ENCODE data around the gene PSME1. TPM values are rescaled to one million over a fixed set of nuclear protein-coding genes. Genes with fewer than 3 reads are reported as not detected.
A peak's percentile ranks its signal among the peaks of the same experiment; 100 is the strongest.

The PSME1 gene
- total RNA-seq, 2 donors from 2014 or later = 78.4 to 93.7 TPM

DNA sequence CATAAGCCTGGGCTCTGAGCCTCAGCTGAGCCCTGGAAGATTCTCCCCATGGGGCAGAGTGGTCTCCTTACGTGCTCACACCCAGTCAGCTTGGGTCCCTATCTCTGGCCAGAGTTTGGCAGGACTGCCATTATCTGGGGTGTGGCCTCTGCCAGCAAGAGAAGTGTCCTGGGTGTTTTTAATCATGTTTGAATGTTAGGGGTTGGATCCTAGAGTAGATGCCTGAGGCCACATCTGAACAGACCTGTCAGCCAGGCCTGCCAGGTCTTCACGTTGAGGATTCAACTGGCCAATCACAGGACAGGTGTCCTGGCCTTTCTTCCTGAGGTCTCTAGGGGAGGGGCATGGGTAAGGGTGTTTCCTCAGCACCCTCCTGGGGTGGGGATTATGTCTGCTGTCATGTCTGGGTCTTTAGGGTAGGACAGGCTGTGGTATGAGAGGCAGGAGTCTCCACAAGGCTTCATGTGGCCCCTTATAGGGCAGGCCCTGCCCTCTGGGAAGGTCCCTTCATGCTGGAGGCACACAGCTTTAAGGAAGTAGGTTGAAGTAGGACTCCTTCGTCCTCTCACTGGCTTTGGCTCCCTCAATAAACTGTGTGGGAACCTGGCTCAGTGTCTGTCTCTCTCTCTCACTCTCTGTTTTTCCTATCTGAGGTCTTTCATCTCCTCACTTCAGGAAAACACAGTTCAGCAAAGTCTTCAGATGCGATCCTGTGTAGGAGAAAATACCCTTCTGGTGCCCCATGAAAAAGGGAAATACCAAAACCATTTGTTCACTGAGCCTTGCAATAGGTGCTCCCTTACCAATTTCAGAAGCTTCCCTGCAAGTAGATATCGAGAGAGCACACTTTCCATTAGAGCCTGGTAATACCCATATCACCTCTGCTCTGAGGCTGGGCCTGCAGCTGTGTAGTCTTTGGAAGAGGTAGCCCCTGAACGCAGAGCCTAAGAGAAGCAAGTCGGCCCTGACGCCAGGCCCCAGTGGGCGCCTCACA, 12.3 kb upstream of the PSME1 start:
- Histone ChIP-seq H3K27ac (no peak overlapping the region), H3K4me3 (no peak overlapping the region), H3K27me3 (no peaks in the 10 kb centered on the region), H3K4me1 (no peaks in the 10 kb centered on the region), H3K36me3 (replicated peaks in 1 of 2; ENCODE audit: insufficient read depth in 1 of 2, low read depth in 2 of 2) (peaks cover 24 to 37% of the 10 kb centered on the region in 2 donors), H3K9me3 (no peaks in the 10 kb centered on the region)
- intact Hi-C loops (cut with DNase I) = no loop called here
- TF ChIP-seq CTCF (IDR thresholded peaks at IDR 0.05) (no peak), POLR2A (IDR thresholded peaks at IDR 0.05) (no peak)
- WGBS, 2 donors = 81% methylated on average over 7 to 9 of the region's 9 CpGs
- DNase-seq (no peak), ATAC-seq (no peak)

DNA sequence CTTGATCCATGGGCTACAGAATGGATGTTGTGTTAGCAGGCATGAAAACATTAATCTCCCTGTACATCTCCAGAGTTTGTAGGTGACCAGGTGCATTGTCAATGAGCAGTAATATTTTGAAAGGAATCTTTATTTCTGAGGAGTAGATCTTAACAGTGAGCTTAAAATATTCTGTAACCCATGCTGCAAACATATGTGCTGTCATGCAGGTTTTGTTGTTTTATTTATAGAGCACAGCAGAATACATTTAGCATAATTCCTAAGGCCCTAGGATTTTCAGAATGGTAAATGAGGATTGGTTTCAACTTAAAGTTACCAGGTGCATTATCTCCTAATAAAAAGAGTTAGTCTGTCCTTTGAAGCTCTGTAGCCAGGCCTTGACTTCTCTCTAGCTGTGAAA, 9.1 kb upstream of the PSME1 start:
- no peak overlapping the region for H3K4me3 ChIP-seq
- no peaks in the 10 kb centered on the region for H3K27me3 ChIP-seq
- TF ChIP-seq CTCF (IDR thresholded peaks at IDR 0.05) (no peak), POLR2A (IDR thresholded peaks at IDR 0.05) (no peak)
- H3K4me1 ChIP-seq = peaks cover 19% of the 10 kb centered on the region
- intact Hi-C loops (cut with DNase I) = no loop called here
- no peak overlapping the region for H3K27ac ChIP-seq
- DNase-seq (no peak), ATAC-seq (no peak)
- H3K9me3 ChIP-seq = no peaks in the 10 kb centered on the region
- peaks cover 0 to 13% of the 10 kb centered on the region in 2 donors for H3K36me3 ChIP-seq (replicated peaks in 1 of 2; ENCODE audit: insufficient read depth in 1 of 2, low read depth in 2 of 2)

- Histone ChIP-seq H3K36me3 (replicated peaks in 1 of 2; ENCODE audit: insufficient read depth in 1 of 2, low read depth in 2 of 2) (peaks cover 0 to 11% of the 10 kb centered on the region in 2 donors), H3K4me1 (peaks cover 26% of the 10 kb centered on the region), H3K9me3 (no peaks in the 10 kb centered on the region), H3K4me3 (no peak overlapping the region), H3K27me3 (no peaks in the 10 kb centered on the region), H3K27ac (no peak overlapping the region)
- TF ChIP-seq POLR2A (IDR thresholded peaks at IDR 0.05) (no peak), CTCF (IDR thresholded peaks at IDR 0.05) (no peak)
- DNase-seq (no peak), ATAC-seq (no peak)
- intact Hi-C loops (cut with DNase I) = no loop called here
- 92 to 96% methylated on average over 2 of the region's 2 CpGs for WGBS, 2 donors
These were observed 8.3 kb upstream of the PSME1 start for GRCh38 chr14:24127673-24128072.

DNA sequence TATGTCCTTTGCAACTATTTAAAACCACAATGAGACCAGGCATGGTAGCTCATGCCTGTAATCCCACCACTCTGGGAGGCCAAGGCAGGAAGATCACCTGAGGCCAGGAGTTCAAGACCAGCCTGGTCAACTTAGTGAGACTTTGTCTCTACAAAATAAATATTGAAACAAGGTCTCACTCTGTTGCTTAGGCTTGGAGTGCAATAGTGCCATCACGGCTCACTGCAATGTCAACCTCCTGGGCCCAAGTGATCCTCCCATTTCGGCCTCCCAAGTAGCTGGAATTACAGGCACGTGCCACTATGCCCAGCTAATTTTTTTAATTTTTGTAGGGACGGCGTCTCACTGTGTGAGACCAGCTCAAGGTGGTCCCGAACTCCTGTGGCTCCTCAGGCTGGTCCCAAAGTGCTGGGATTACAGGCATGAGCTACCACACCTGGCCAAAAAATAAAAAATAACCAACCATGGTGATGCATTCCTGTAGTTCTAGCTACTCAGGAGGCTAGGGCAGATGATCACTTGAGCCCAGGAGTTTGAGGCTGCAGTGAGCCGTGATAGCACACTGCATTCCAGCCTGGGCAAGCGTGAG, 6.5 kb upstream of the PSME1 start:
- Histone ChIP-seq H3K36me3 (replicated peaks in 1 of 2; ENCODE audit: insufficient read depth in 1 of 2, low read depth in 2 of 2) (no peaks in the 10 kb centered on the region), H3K27ac (peak overlapping the region in 1 of 4 donors; percentile 93), H3K4me1 (peaks cover 31% of the 10 kb centered on the region), H3K4me3 (no peak overlapping the region), H3K27me3 (no peaks in the 10 kb centered on the region), H3K9me3 (no peaks in the 10 kb centered on the region)
- ATAC-seq (no peak), DNase-seq (no peak)
- 88 to 91% methylated on average over 8 of the region's 8 CpGs for WGBS, 2 donors
- TF ChIP-seq POLR2A (IDR thresholded peaks at IDR 0.05) = no peak
- TF ChIP-seq CTCF (IDR thresholded peaks at IDR 0.05) = no peak
- intact Hi-C loops (cut with DNase I) = no loop called here
